ENCODE data around the gene SELENOS.

GRCh38 chr15:101242160-101242998, 34.9 kb downstream of the SELENOS start:
- TF ChIP-seq, protein P1, sequence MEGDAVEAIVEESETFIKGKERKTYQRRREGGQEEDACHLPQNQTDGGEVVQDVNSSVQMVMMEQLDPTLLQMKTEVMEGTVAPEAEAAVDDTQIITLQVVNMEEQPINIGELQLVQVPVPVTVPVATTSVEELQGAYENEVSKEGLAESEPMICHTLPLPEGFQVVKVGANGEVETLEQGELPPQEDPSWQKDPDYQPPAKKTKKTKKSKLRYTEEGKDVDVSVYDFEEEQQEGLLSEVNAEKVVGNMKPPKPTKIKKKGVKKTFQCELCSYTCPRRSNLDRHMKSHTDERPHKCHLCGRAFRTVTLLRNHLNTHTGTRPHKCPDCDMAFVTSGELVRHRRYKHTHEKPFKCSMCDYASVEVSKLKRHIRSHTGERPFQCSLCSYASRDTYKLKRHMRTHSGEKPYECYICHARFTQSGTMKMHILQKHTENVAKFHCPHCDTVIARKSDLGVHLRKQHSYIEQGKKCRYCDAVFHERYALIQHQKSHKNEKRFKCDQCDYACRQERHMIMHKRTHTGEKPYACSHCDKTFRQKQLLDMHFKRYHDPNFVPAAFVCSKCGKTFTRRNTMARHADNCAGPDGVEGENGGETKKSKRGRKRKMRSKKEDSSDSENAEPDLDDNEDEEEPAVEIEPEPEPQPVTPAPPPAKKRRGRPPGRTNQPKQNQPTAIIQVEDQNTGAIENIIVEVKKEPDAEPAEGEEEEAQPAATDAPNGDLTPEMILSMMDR (IDR thresholded peaks at IDR 0.05) = no peak
- no peak for TF ChIP-seq POLR2A (IDR thresholded peaks at IDR 0.05)
- TF ChIP-seq POLR2AphosphoS5 (IDR thresholded peaks at IDR 0.05) = no peak
